Adrenal gland (tissue), 5 donors: ENCODE measurements around the gene GRID1.

ENCODE experiments used
- CTCF ChIP-seq, 6 experiments: fragments of 450-650 bp in 4 of 6; fragments of 200-600 bp in 2 of 6; sonication (generic) in 1 of 6; IDR thresholded peaks; 1 replicate in 5 of 6; 2 replicates in 1 of 6; pipeline versions ENCODE4 v1.5.1 to v1.8.0; 2016 to 2021; ENCODE audit warnings: antibody characterized with exemption in 6 of 6, mild to moderate bottlenecking in 2 of 6, moderate library complexity in 1 of 6
- POLR2A ChIP-seq, 2 donors: fragments of 450-650 bp; IDR thresholded peaks; one replicate each; pipeline ENCODE4 v1.6.1; 2017; ENCODE audit warnings: antibody characterized with exemption in 2 of 2, mild to moderate bottlenecking in 2 of 2, moderate library complexity in 1 of 2
- donor health status: DM: no; HTN: no; CAD: no.

DNA sequence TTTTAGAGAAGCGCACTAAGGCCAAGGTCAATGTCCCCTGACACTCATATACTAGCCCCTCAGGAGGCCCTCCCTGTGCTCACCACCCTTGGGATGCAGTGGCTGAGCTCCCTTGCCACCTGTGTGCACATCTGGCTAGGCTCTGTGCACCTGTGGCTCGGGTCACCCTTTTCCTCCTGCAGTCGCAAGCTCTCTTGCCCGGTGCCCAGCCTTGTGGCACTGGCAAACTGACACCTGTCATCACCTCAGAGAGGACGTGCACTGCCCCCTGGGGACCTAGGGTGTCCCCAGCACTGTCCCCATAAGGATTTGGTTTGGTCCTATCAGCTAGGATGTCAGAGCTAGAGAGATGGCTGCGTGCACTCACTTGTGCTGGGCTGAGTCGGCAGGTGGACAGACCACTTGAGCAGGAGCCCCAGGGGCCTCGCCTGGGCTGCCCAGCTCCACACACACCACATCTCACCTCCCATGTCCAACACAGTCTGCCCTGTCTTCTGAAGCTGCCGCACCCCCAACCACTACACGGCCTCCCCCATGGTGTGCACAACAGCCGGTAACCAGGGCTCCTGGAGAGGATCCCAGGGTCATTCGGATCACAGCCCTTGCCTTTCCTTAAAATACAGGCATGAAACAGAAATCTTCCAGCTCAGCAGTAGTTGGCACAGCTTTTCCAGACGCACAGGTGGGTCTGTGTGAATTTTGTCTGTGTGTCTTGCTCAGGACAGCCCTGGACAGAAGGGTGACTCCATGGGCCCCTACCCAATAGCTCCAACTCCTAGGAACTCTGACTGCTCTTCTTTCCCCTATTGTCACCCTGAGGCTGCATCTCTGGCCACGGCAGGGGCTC, 111.0 kb downstream of the GRID1 start:
- TF ChIP-seq POLR2A (IDR thresholded peaks at IDR 0.05) (no peak), CTCF (IDR thresholded peaks at IDR 0.05) (no peak)
